Neuron (in vitro differentiated cells): Measurements from ENCODE around the gene WASL.
A peak's percentile ranks its signal among the peaks of the same experiment; 100 is the strongest.

Source experiments
- H2AFZ ChIP-seq: one replicate; pipeline ENCODE4 v1.6.1; 2013; ENCODE audit warnings: low read depth, mild to moderate bottlenecking, inconsistent platforms, low read length, moderate library complexity
- H3K27me3 ChIP-seq: one replicate; pipeline ENCODE4 v1.6.1; 2013; ENCODE audit warnings: low read length; ENCODE audit not compliant: insufficient read depth
- H3K36me3 ChIP-seq: one replicate; pipeline ENCODE4 v1.6.1; 2013; ENCODE audit warnings: low read length; ENCODE audit not compliant: insufficient read depth
- H3K4me1 ChIP-seq: one replicate; pipeline ENCODE4 v1.6.1; 2013; ENCODE audit warnings: low read length; ENCODE audit not compliant: insufficient read depth
- H3K4me3 ChIP-seq: 2 replicates; pipeline ENCODE4 v1.5.1; 2013; ENCODE audit warnings: mild to moderate bottlenecking, low read length, moderate library complexity
- H3K9me3 ChIP-seq: one replicate; pipeline ENCODE4 v1.6.1; 2013; ENCODE audit warnings: low read length

WASL gene

GRCh38 chr7:123755338-123755737 lies 6.5 kb upstream of the WASL start:
- no peaks in the 10 kb centered on the region for H3K27me3 ChIP-seq
- H3K9me3 ChIP-seq, result no peaks in the 10 kb centered on the region
- no peaks in the 10 kb centered on the region for H3K36me3 ChIP-seq
- H2AFZ ChIP-seq, result no peak overlapping the region
- H3K4me3 ChIP-seq, result no peak overlapping the region
- peaks cover 26% of the 10 kb centered on the region for H3K4me1 ChIP-seq

DNA sequence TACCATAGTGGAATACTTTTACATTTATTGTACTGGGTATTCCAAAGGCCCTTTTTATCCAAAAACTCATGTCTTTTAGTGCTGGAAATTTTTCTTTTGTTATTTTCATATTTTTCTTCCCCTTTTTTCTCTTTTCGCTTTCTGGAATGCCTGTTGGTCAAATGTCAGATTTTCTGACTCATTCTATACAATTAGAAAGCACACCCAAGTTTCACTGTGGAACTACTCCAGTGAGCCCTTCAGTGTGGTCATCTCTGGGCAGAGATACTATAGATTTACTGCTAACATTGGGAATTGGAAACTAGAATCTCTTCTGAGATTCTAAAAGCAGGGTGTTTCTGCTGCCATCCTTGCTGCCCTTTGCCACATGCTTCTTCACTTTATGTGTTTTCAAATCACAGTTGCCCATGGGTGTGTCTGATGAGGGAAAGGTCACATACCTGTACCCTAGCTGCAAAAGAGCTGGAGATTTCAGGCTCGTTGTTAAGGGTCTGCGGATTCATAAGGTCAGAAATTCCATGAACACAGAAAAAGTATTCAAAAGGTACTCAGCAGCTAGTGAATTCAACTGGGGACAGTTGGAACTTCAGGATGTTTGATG lies 5.6 kb upstream of the WASL start:
- H3K9me3 ChIP-seq, result no peaks in the 10 kb centered on the region
- no peaks in the 10 kb centered on the region for H3K27me3 ChIP-seq
- H3K36me3 ChIP-seq, result no peaks in the 10 kb centered on the region
- peaks cover 29% of the 10 kb centered on the region for H3K4me1 ChIP-seq
- H3K4me3 ChIP-seq, result no peak overlapping the region
- no peak overlapping the region for H2AFZ ChIP-seq

DNA sequence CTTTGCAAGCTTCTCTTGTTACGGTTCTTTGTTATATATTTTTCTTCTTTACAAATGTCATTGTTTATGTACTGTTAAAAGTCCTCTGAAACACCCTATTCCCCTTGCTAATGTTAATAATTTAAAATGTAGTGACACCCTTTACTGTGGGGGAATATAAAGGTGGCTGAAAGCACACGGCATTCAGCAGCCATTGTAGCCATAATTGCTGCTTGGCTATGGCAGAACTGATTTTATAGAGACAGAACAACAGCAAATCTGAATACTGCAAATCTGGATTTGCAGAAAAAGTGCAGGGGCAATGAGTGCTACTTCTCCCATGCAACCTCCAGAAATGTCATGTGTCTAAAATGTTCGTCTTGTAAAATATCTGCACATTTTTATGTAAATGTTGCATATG lies 3.7 kb upstream of the WASL start:
- no peak overlapping the region for H3K4me3 ChIP-seq
- H3K4me1 ChIP-seq, result peaks cover 29% of the 10 kb centered on the region
- H3K36me3 ChIP-seq, result no peaks in the 10 kb centered on the region
- H2AFZ ChIP-seq, result no peak overlapping the region
- no peaks in the 10 kb centered on the region for H3K9me3 ChIP-seq
- H3K27me3 ChIP-seq, result no peaks in the 10 kb centered on the region

GRCh38 chr7:123751821-123752220 lies 3.0 kb upstream of the WASL start:
- Histone ChIP-seq H3K36me3 (no peaks in the 10 kb centered on the region), H2AFZ (no peak overlapping the region), H3K9me3 (no peaks in the 10 kb centered on the region), H3K4me3 (no peak overlapping the region), H3K4me1 (peaks cover 30% of the 10 kb centered on the region), H3K27me3 (no peaks in the 10 kb centered on the region)

DNA sequence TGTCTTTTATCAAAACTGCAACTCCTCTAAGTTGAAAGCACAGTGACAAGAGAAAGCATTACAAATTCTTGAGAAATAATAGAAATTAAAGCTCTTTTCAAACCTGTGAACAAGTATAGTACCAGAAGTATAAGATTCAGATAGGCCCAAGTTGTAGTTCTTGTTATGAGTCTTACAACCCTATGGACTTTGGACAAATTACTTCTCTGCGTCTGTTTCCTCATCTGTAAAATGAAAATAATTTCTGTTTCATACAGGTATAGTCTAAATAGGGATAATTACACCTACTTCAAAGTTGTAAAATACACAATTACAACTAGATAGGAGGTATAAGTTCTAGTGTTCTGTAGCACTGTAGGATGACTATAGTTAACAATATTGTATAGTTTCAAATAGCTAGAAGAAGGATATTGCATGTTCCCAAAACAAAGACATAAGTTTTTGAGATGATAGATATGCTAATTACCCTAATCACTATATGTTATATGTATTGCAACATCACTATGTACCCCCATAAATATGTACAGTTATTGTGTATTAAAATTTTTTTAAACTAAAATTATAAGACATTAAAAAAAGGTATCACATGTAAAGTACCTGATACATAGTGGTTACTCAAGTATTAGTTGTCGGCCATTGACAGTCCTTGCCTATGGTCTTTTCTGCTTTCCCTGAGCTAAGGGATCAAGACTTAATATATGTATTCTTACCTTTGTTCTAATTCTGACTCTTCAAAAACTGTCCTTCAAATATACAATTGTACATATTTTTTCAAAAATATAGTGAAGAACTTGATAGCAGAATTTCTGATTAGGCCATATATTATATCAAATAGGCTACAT lies 1.8 kb upstream of the WASL start:
- Histone ChIP-seq H2AFZ (no peak overlapping the region), H3K4me1 (peaks cover 40% of the 10 kb centered on the region), H3K27me3 (no peaks in the 10 kb centered on the region), H3K9me3 (no peaks in the 10 kb centered on the region), H3K4me3 (peak overlapping the region; percentile 89), H3K36me3 (no peaks in the 10 kb centered on the region)

GRCh38 chr7:123749537-123749857 lies 694 bp upstream of the WASL start:
- no peaks in the 10 kb centered on the region for H3K36me3 ChIP-seq
- peaks cover 36% of the 10 kb centered on the region for H3K4me1 ChIP-seq

DNA sequence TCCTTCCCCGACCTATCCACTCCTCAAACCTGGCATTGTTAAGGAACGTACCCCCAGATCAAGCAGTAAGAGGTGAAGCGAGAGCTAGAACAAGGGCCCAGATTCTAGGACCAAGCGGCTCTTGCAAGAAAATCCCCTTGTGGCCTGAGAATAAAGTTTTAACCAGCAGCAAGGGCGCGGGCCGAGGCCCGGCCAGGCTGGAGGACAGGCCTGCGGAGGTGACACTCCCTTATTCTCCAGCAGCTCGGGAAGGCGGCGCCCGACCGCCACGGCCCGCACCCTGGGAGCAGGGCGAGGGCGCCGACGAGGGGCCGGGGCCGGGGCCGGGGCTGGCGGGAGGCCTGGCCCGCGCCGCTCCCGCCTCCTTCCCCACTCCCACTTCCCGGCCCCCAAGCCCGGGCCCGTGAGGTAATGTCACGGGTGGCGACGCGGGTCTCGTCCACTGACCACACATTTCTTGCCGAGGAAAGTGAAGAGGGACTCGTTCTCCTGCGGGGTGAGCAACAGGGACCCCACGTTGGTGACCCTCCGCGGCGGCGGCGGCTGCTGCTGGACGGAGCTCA lies 551 bp downstream of the WASL start:
- peak overlapping the region; percentile 38 for H2AFZ ChIP-seq
- H3K9me3 ChIP-seq, result no peaks in the 10 kb centered on the region
- no peaks in the 10 kb centered on the region for H3K27me3 ChIP-seq
- H3K4me1 ChIP-seq, result peaks cover 30% of the 10 kb centered on the region
- peak overlapping the region; percentile 89 for H3K4me3 ChIP-seq
- H3K36me3 ChIP-seq, result no peaks in the 10 kb centered on the region

More at GRCh38 chr7:123749537-123749857, 694 bp upstream of the WASL start:
- no peaks in the 10 kb centered on the region for H3K9me3 ChIP-seq
- no peaks in the 10 kb centered on the region for H3K27me3 ChIP-seq
- peak overlapping the region; percentile 89 for H3K4me3 ChIP-seq
- peak overlapping the region; percentile 88 for H2AFZ ChIP-seq

GRCh38 chr7:123747620-123748141 lies 1.1 kb downstream of the WASL start:
- no peaks in the 10 kb centered on the region for H3K9me3 ChIP-seq
- H2AFZ ChIP-seq, result no peak overlapping the region
- H3K27me3 ChIP-seq, result no peaks in the 10 kb centered on the region
- peaks cover 30% of the 10 kb centered on the region for H3K4me1 ChIP-seq
- no peaks in the 10 kb centered on the region for H3K36me3 ChIP-seq
- H3K4me3 ChIP-seq, result peak overlapping the region; percentile 89

GRCh38 chr7:123746931-123747488 lies 1.8 kb downstream of the WASL start:
- peaks cover 26% of the 10 kb centered on the region for H3K4me1 ChIP-seq
- H3K27me3 ChIP-seq, result no peaks in the 10 kb centered on the region
- peak overlapping the region; percentile 89 for H3K4me3 ChIP-seq
- H3K9me3 ChIP-seq, result no peaks in the 10 kb centered on the region
- H3K36me3 ChIP-seq, result no peaks in the 10 kb centered on the region
- no peak overlapping the region for H2AFZ ChIP-seq

GRCh38 chr7:123746055-123746454 lies 2.7 kb downstream of the WASL start:
- peaks cover 22% of the 10 kb centered on the region for H3K4me1 ChIP-seq
- H3K36me3 ChIP-seq, result no peaks in the 10 kb centered on the region
- peak overlapping the region; percentile 89 for H3K4me3 ChIP-seq
- no peaks in the 10 kb centered on the region for H3K27me3 ChIP-seq
- H2AFZ ChIP-seq, result no peak overlapping the region
- H3K9me3 ChIP-seq, result no peaks in the 10 kb centered on the region

DNA sequence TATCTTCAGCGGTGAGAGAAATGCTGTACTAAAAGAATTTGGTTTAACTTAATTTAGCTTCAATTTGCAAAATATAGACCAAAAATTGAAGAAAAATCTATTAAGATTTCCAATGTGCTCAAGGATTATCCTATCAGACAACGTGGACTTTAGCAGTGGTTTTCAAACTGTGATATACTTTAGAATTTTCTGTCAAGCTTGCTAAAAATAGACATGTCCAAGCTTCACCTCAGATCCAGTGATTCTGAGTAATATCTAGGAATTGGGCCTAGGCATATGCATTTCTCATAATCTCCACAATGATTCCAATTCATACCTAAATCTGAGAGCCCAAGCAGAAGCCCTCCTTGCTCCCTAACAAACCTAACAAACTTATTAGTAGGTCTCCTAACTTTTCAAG lies 3.4 kb downstream of the WASL start:
- H3K4me1 ChIP-seq, result peaks cover 17% of the 10 kb centered on the region
- no peak overlapping the region for H2AFZ ChIP-seq
- no peaks in the 10 kb centered on the region for H3K36me3 ChIP-seq
- H3K27me3 ChIP-seq, result no peaks in the 10 kb centered on the region
- no peaks in the 10 kb centered on the region for H3K9me3 ChIP-seq
- no peak overlapping the region for H3K4me3 ChIP-seq

DNA sequence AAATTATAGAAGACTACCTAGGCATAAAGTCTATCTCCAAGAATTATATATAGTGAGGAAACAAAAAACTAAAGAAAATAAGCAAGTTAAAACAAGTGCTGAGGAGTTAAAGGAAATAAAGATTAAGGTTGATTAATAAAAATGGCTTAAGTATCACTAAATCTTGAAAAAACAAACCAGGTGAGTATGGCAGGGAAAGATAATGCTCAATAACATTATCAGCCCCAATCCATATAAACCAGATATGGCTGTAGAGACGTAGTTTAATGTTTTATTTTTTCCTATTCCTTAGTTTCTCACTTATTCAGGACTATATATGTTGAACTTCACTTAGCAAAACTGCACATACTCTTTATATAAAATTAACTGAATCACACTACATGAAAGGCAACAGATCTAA lies 4.4 kb downstream of the WASL start:
- Histone ChIP-seq H3K9me3 (no peaks in the 10 kb centered on the region), H3K36me3 (no peaks in the 10 kb centered on the region), H2AFZ (no peak overlapping the region), H3K4me3 (no peak overlapping the region), H3K27me3 (no peaks in the 10 kb centered on the region), H3K4me1 (peaks cover 14% of the 10 kb centered on the region)

GRCh38 chr7:123741940-123742339 lies 6.9 kb downstream of the WASL start:
- Histone ChIP-seq H3K4me1 (peaks cover 13% of the 10 kb centered on the region), H3K27me3 (no peaks in the 10 kb centered on the region)

More at GRCh38 chr7:123741940-123742339, 6.9 kb downstream of the WASL start:
- no peaks in the 10 kb centered on the region for H3K36me3 ChIP-seq
- peaks cover 2% of the 10 kb centered on the region for H3K9me3 ChIP-seq
- H2AFZ ChIP-seq, result no peak overlapping the region
- no peak overlapping the region for H3K4me3 ChIP-seq
